Stimulated activated naive CD4-positive, alpha-beta T cell (primary cell): ENCODE results near the gene CACNB4.
A peak's percentile ranks its signal among the peaks of the same experiment; 100 is the strongest.

Experiments
- DNase-seq, 6 experiments: peaks; one replicate each; lab custom pipeline; 2025; lab: John Stamatoyannopoulos, UW

CACNB4 gene

DNA sequence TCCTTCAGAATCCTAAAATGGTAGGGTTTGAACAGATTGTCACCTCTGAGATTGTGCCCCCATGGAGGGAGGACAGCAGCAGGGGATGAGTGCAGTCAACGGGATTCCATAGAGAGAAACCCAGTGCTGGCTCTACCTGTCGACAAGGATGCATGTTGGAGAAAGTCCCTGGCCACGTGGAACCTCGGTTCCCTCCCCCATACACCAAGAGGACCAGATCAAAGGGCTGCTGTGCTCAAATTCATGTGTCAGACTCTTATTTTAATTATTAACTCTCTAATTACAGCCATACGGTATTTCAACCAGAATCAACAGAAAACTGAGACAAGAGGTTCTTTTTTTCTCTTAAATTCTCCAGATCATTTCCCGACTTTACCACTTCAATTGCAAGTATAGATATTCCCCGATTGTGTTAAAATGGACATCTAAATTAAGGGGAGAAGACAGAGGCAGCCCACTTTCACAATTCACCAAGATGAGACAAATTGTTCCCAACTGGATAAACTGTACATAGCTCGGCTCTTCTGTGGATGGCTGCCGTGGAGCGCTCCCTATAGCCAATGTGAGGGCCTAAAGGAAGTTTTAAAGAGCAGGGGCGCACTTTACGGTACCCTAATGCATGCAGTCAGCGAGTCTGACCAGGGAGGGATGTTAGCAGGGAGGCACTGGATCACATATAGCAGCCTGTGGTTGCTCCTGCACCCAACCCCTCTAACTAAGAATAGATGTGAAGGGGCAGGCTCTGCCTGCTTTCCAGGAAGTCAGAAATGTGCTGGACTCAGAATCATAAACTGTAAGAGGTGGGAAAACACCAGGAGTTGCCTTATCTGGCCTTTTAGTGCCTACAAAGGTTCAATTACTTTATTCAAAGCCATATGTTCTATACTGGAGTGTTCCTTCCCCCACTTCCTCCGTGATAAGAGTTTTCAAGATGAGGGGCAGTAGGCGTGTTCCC lies 123.1 kb downstream of the CACNB4 start:
- no peak for DNase-seq

DNA sequence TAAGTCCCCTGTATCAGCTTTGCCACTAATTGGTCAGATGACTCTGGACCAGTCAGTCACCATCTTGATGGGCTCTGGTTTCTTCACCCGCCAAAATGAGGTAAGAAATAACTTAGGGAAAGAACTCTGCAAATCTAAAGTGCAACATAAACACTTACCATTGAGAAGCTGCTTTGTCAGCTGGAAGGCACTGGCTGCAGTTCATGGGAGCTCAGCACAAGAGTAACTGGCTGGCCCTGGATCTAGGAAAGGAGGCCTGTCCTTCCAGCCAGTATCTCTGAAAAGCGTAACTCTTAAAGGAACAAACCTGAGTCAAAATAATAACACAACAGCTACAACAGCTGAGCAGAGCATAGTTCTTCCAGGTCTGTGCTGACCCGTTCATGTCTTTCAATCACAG lies 123.9 kb downstream of the CACNB4 start:
- DNase-seq = no peak

DNA sequence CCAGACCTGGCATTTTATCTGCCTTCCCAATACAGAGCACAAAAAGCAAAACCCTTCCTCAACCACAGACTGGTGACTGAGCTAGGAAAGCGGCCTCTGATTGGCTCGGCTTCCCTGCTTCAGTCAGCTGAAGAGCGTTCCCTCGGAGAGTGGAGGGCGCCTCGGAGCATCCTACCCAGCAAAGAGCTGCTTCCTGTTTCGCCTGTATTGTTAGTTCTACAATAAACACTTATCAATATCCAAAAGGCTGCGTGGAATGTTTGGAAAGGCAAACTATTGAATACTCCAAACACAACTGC lies 125.0 kb downstream of the CACNB4 start:
- no peak for DNase-seq

DNA sequence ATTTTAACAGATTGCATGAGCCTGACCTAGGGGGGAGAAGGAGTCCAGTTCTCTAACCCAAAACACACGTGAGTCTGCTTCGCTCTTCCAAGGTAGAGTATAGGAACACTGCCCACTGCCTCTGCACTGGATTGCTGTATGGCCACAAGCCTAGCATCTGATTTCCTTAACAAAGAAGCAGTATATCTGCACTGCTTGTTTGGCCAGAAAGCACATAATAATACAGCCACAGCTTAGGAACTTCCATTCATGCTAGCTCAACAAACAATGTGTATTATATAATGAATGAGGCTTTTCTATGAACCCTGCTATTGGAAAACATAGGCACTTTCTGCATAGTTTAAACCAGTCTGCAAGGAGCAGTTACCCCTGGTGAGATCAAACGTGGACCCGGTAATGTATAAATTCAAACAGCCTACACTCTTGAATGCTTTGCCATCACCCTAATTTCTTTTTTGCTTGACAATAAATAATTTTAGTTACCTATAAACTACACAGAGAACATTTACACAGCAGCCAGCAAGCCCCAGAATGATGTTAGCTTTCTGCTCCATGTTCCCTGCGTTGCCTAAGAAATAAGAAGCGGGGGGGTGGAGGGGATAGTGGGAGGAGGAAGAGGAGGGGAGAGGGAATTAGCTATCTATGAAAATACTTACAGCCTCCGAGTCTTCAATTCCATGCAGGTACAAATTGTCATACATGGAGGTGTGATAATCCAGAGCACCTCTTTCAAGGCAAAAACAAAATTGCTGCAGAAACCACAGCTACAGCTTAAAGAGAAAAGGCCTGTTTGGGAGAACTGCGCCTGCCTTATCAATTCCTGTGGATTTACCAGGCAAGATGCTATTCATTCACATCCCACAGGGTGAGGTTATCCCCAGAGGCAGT lies 125.6 kb downstream of the CACNB4 start:
- DNase-seq = no peak

DNA sequence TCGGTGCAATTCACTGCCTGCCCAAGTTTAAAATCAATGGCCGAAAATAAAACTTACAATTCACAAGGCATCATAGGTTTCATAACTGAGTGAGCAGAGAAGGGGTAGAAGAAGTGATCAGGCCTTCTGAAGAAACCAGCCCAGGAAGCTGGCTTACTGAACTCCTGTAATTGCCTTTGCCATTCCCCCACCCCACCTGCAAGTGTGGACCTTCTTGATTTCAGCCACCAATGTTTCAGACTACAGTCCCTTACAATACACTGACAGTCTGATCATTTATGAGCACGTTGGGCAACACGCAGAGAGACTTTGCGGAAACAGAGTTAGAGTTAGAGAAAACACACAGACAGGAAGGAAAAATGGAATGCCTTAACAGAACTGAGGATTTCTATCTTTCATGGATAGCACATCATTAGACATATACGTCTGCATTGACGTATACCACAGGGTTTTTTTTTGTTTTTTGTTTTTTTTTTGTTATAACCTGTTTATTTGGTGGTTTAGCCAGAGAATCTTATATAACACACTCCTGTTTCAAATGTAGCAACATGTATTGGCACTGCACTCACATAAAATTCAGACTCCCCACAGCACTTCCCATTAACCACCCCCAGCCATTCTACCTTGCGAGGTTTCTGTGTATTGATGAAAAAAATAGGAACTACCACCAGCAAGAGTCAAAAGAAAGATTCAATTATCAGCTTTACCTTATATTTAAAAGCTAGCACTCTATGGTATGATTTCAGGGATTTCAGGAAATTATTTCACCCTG lies 126.4 kb downstream of the CACNB4 start:
- DNase-seq = no peak

DNA sequence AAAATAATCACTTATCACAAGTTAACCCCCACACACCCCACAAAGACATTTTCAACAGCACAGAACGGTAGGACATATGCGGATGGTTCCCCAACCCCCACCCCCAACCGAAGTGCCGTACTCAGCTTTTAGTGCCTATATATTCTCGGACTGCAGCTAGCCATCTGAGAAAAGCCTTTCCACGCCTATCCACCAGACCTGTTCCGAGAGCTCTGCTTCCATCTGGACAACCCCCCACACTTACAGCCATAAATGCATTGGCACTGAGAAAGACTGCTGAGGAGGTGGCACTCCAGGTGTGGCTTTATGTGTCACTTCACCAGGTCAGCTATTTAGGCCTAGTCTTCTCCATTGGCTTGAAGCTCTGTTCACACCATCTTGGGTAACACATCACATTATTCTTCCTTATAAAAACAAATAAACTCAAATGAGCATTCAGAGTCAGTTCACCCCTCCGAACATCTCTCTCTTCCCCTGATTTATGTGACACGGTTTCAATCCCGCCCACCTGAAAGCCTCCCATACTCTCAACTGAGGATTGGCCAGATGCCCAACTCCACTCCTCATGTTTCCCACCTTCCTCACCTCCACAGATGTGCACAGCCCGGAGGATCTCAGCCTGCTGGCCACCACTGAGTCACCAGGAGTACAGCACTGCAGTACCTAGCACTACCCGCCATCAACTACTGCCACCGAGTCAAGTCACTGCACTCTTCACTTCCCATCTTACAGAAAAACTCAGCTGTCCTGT lies 127.4 kb downstream of the CACNB4 start:
- no peak for DNase-seq

DNA sequence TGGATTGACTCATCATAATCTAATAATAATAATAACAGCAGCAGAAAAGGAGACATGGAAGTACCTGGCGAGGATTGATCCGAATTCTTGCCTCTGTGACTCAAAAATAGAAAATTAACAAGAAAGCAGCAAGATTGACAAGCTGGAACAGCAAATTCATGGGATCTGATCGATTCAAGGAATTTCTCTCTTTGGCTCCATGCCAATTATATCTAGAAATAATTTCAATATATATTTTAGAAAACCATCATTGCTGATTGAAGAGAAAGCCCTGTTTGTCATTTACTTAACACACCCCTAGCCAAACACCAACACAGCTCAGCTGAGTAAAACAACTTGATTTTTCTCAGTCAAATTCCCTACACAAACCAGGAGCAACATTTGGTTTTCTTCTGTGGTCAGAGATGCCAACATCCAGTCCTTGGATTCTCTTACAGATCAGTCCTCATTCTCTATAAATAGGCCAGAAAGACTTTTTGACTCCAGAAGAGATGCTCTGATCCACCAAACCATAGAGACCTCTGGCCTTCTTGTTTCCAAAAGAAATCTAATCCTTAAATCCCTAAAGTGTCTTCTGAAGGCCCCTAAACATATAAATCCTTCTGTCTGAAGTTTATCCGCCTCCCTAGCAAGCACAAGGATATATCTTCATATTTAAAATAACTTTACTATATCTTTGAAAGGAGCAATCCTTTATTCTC lies 129.9 kb downstream of the CACNB4 start:
- DNase-seq = no peak

DNA sequence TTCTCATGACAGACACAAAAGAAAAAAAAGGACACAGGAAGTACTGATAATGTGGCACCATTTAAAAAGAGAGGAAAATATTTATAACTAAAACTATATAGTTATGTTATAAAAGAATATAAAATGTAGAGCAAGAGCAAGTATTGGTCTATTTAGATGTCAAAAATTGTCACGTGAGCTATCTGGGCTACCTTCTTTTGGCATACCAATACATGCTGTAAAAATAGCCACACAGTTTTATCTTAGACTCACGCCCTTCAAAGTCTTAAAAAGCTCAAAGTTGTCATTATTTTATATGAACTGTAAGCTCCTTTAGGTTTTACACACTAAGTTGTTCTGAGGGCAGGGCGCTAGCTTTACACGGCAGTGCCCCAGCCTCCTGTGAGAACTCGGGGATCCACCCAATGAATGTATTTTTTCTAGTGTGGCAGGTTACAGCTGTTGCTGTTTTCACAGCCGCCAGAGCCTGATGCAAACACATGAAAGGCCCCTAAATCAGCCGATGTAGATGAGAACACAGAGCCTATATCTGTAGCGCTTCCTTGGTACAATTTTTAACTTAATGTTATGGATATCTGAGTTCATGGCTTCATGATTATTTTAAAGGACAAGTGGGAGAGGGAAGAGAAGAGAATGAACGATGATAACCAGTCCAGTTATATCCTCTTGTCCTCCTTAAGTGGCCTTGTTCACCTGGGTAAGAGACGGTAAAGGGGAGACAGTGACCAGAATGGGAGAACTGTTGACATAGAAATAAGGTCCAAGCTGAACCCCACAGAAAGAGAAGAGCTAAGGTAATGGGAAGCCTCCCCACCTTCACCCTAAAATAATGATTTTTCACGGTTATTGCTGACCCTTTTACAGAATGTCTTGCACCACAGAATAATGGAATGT lies 130.8 kb downstream of the CACNB4 start:
- DNase-seq = no peak

DNA sequence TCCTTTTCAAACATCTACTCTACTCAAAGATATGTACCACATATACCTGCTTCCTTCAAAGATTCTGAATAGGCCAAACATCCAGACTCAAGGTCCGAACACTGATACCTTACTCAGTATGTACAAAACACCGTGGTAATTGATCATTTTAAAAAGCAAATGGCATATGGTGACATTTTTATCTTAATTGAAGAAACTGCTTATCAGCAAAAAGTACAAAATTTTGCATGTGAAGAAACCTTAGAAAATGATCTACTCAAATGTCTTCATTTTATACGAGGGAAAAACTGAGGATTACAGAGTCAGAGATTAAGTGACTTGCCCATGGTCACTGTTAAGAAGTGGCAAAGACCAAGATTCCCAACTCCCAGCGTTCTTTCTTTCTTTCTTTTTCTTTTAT lies 133.0 kb downstream of the CACNB4 start:
- no peak for DNase-seq

DNA sequence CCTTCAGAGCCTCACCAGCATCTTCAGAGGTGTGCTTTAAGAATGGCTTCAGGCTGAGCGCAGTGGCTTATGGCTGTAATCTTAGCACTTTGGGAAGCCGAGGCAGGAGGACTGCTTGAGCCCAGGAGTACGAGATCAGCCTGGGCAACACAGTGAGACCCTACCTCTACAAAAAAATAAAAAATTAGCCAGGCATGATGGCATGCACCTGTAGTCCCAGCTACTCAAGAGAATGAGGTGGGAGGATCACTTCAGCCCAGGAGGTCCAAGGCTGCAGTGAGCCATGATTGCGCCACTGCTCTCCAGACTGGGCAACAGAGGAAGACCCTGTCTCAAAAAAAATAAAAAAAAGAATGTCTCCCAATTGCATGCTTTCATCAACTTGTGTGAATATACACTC lies 137.3 kb downstream of the CACNB4 start:
- no peak for DNase-seq

DNA sequence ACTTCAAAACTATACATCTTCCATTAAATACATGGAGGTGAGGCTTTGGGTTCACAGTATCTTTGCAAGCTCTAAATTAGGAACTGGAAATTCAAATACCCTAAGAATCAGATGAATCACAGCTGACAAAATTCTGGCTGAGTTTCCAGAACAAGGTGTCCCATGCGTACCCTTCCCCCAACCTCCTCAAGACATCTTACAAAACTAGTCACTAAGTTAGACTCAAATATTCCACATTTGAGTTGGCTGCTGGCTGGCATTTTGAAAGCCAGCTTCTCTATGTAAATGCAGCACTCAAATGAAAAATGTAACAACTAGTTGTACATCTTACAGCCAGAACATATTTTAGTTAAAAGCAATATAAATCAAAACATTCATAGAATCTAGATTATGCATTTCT lies 139.6 kb downstream of the CACNB4 start:
- no peak for DNase-seq

DNA sequence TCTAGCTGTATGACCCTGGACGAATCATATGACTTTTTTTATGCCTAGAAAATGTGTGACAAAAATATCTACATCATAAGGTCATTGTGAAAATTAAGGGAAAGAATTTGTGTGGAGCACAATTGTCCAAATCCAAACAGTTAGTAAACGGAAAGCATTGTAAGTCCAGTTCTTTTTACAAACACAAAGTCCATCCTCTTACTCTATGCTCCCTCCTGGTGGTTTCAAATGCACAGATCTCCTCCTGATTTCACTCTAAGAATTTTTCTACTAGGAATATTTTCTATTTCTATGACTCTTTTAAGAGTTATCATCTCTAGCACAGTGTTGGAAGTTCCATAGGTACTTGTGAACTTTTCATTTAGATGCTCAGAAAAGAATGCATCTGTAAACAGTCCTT lies 145.4 kb downstream of the CACNB4 start:
- no peak for DNase-seq

DNA sequence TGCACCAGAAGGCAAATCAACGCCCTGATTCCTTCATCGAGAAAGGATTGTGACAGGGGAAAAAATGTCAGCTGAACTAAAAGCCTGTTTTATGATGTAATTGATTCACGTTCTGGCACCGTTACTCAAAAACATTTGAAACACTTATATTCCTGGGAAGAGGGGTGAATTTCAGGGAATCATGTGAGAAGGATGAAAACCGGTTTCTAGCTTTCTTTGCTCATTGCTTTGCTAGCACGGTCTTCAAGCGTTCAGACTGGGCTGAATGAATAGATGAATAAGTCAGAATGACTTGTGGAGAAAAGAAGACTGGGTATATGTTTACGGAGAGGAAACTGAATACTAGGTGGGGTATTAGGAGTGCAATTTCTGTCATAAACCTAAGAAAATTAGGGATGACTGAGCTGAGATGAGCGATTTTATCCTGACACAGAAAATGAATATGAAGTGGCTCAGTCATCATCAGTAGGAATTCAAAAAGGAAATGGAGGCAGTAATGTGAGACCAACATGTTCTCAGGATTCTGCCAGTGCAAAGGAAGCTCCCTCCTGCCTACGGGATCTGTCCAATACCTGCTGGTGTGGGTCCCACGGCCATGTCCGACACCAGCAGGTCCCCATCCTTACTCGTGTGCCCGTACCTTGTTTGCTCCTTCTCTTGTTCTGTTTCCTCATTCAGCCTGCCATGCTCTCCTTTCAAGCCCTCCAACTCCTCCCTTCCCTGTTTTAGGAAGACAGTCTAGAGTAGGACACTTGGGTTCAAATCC lies 146.0 kb downstream of the CACNB4 start:
- DNase-seq = no peak

DNA sequence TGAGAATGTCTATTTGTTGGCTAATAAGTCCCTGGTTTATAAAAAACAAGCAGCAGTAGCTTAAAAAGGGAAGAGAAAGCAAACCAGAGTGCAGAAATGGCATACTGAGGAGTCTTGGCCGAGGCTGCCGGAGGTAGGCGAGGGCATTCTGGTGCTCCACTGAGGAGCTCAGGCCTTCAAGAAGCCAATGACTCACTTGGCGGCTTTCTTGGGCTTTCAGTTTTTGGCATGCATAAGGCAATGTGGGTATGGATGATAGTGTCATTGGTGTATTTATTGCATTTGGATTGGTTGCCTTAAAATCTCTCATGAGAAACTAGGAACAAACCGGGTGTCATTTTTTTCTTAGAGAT lies 151.1 kb downstream of the CACNB4 start:
- no peak for DNase-seq

DNA sequence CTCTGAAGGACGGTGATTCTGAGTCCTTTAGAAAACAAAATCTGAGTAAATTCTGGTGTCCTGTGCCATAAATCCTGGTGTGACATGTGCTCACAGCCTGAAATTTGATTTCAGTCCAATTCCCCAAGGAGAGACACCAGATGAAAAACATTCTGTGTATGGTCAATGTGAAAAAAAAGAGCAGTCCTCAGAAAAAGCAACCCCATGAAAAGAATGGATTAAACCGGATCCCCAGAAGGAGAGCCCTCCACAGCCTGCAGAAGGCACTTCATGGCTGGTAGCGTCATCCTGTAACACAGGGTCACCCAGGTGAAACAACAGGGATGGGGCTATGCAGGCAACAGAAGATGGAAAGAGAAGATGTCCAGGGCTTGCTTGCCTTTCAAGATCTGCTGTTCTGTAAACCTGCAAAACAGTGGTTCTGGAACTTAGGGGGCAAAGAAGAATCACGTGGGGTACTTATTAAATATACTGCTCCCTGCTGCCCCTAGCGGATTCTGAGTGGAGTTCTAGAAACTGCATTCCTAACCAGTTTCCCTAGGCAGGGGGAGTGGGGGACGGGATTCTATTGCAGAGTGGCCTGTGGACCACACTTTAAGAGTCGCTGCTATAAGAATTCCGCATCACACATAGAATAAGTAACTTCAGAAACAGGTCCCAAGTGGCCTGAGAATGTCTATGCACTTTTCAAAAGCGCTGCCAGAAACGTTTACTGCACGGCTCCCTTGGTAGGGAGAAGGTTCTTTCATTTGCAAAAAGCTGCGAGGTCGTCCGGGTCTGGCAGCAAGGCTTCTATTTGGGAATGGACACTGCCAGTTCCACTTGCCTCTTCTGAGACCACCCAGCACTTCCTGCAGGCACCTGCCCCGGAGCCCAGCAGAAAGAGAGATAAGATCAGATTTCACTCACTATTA lies 151.7 kb downstream of the CACNB4 start:
- DNase-seq = peak in 2 of 6 experiments; percentile 3 to 8

DNA sequence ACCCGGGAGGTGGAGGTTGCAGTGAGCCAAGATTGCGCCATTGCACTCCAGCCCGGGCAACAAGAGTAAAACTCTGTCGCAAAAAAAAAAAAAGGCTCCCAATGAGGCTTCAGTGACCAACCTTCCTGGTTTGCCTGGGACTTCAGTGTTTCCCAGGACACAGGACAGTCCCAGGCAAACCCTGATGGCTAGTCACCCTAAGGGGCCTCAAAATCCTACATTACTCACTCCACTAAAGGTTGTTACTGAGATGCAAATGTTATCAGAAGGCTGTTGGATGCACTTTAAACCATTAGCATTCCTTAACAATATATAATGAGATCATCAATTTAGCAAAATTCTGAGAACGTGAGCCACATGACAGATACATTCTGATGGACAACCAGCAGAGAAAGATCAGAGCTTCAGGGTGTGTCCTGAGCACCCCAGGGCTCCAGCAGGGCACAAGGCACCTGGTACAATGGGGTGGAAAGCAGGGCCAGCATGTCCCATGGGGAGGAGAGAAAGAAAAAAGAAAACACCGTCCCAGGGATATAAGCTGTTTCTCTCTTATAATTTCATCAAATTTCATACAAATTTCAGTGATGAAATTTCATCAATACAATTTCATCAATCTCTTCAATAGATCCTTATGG lies 152.5 kb downstream of the CACNB4 start:
- no peak for DNase-seq

DNA sequence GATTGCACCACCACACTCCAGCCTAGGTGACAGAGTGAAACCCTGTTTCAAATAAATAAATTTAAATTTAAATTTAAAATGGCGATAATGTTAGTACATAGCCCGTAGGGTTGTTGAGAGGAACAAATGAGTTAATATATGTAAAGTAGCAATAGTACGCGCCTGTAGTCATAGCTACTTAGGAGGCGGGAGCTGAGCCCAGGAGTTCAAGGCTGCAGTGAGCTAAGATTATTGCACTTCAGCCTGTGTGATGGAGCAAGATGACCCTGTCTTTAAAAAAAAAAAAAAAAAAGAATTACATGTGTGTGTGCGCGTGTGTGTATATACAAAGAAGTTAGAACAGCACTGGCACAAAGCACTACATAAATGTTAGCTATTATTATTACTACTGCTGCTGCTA lies 153.2 kb downstream of the CACNB4 start:
- no peak for DNase-seq

DNA sequence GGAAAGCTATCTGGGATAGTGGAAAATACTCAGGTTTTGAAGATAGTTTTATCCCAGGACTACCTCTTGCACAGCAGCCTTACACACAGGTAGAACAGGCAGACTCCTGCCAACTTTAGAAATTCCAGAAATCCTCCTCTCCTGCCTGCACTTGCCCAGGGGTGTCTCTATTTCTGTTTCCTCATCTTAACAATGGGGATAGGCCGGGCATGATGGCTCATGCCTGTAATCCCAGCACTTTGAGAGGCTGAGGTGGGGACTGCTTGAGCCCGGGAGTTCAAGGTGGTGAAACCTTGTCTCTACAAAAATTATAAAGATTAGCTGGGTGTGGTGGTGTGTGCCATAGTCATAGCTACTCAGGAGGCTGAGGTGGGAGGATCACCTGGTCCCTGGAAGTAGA lies 153.7 kb downstream of the CACNB4 start:
- DNase-seq = no peak
